Stimulated activated CD8-positive, alpha-beta memory T cell treated with anti-CD3 and anti-CD28 coated beads, Interleukin-4, amount 100 ng/mL, for 24 hours (primary cell): ENCODE results near the gene REPIN1.

Experiments used
- DNase-seq: peaks from one replicate; pipeline ENCODE4 v3.0.0-alpha.2; 2020; ENCODE audit warnings: low read depth

The REPIN1 gene

GRCh38 chr7:150407588-150408392 lies 39.2 kb downstream of the REPIN1 start:
- no peak for DNase-seq

GRCh38 chr7:150408393-150409299 lies 40.0 kb downstream of the REPIN1 start:
- no peak for DNase-seq

- DNase-seq, result no peak
Observed at GRCh38 chr7:150409300-150410030, 40.8 kb downstream of the REPIN1 start.

GRCh38 chr7:150410131-150410530 lies 41.5 kb downstream of the REPIN1 start:
- no peak for DNase-seq

GRCh38 chr7:150410680-150411346 lies 42.2 kb downstream of the REPIN1 start:
- no peak for DNase-seq

- no peak for DNase-seq
Observed at GRCh38 chr7:150411606-150412005, 43.0 kb downstream of the REPIN1 start.

- no peak for DNase-seq
Observed at GRCh38 chr7:150412016-150412415, 43.4 kb downstream of the REPIN1 start.

GRCh38 chr7:150412518-150413488 lies 44.2 kb downstream of the REPIN1 start:
- DNase-seq, result no peak

GRCh38 chr7:150413640-150414081 lies 45.0 kb downstream of the REPIN1 start:
- no peak for DNase-seq

GRCh38 chr7:150415161-150416153 lies 46.8 kb downstream of the REPIN1 start:
- no peak for DNase-seq

- no peak for DNase-seq
Observed at GRCh38 chr7:150417239-150417638, 48.6 kb downstream of the REPIN1 start.

- DNase-seq, result no peak
Observed at GRCh38 chr7:150417863-150418262, 49.2 kb downstream of the REPIN1 start.

- no peak for DNase-seq
Observed at GRCh38 chr7:150420242-150420641, 51.6 kb downstream of the REPIN1 start.

- peak; percentile 75 for DNase-seq
Observed at GRCh38 chr7:150420987-150421674, 52.5 kb downstream of the REPIN1 start.

GRCh38 chr7:150421831-150422230 lies 53.2 kb downstream of the REPIN1 start:
- DNase-seq, result no peak
